Naive B cell (primary cell): ENCODE data around the gene CSRNP2. TPM values are rescaled to one million over a fixed set of nuclear protein-coding genes. Genes with fewer than 3 reads are reported as not detected.
A peak's percentile ranks its signal among the peaks of the same experiment; 100 is the strongest.

Source experiments
- ATAC-seq, 2 donors: fragments of 150-1000 bp; cut with Tn5 transposase; 2 replicates each; pipeline ENCODE4 v1.10.0; 2021; ENCODE audit warnings: low read depth in 2 of 2, mild to moderate bottlenecking in 2 of 2, moderate library complexity in 2 of 2
- DNase-seq: peaks from one replicate; pipeline ENCODE4 v3.0.0; 2022
- H3K27ac Mint-ChIP-seq, 6 donors: one replicate each; pipeline ENCODE4 v1.8.0; 2020 to 2022; ENCODE audit warnings: mild to moderate bottlenecking in 6 of 6, mixed read lengths in 6 of 6, moderate library complexity in 5 of 6, inconsistent platforms in 2 of 6
- H3K27me3 Mint-ChIP-seq, 3 donors: one replicate each; pipeline ENCODE4 v1.8.0; 2021 to 2022; ENCODE audit warnings: mixed read lengths in 3 of 3, mild to moderate bottlenecking in 1 of 3
- H3K36me3 Mint-ChIP-seq, 2 donors: one replicate each; pipeline ENCODE4 v1.8.0; 2020 to 2022; ENCODE audit warnings: mixed read lengths in 2 of 2, inconsistent platforms in 1 of 2, mild to moderate bottlenecking in 1 of 2
- H3K4me1 Mint-ChIP-seq, 3 donors: one replicate each; pipeline ENCODE4 v1.8.0; 2020 to 2022; ENCODE audit warnings: mixed read lengths in 3 of 3, inconsistent platforms in 1 of 3, mild to moderate bottlenecking in 1 of 3, moderate library complexity in 1 of 3
- H3K4me3 Mint-ChIP-seq, 8 donors: one replicate each; pipeline ENCODE4 v1.8.0; 2020 to 2022; ENCODE audit warnings: mild to moderate bottlenecking in 8 of 8, mixed read lengths in 8 of 8, moderate library complexity in 8 of 8, inconsistent platforms in 2 of 8
- H3K9me3 Mint-ChIP-seq, 7 donors: one replicate each; pipeline ENCODE4 v1.8.0; 2020 to 2022; ENCODE audit warnings: mixed read lengths in 7 of 7, mild to moderate bottlenecking in 5 of 7, inconsistent platforms in 2 of 7, moderate library complexity in 1 of 7
- polyA plus RNA-seq, 6 donors: library from polyadenylated mRNA; unstranded; fragments of 300-500 nt; fragmentation: Illumina TruSeq; gene quantifications; one replicate each; pipeline ENCODE4 v1.2.3, GENCODE V29; 2021; ENCODE audit warnings: low read depth in 6 of 6

CSRNP2 gene
- polyA plus RNA-seq, 6 donors from 2014 or later, result 1.8 to 6.9 (median 4.3) TPM; not detected in 1

GRCh38 chr12:51070004-51070403 is 13.4 kb downstream of the CSRNP2 start:
- no peak overlapping the region for H3K4me3 Mint-ChIP-seq
- H3K27ac Mint-ChIP-seq, result peak overlapping the region in 2 of 6 donors; percentile 29 to 49
- no peaks in the 10 kb centered on the region for H3K27me3 Mint-ChIP-seq
- no peaks in the 10 kb centered on the region for H3K9me3 Mint-ChIP-seq
- peaks cover 0 to 4% (median 0%) of the 10 kb centered on the region in 3 donors for H3K4me1 Mint-ChIP-seq
- DNase-seq (no peak), ATAC-seq (no peak)
- peaks cover 8% of the 10 kb centered on the region in 2 donors for H3K36me3 Mint-ChIP-seq

GRCh38 chr12:51067771-51068170 is 15.6 kb downstream of the CSRNP2 start:
- no peaks in the 10 kb centered on the region for H3K27me3 Mint-ChIP-seq
- H3K4me1 Mint-ChIP-seq, result peaks cover 0 to 4% (median 0%) of the 10 kb centered on the region in 3 donors
- ATAC-seq (no peak), DNase-seq (no peak)
- H3K9me3 Mint-ChIP-seq, result no peaks in the 10 kb centered on the region
- H3K36me3 Mint-ChIP-seq, result peaks cover 12 to 14% of the 10 kb centered on the region in 2 donors
- H3K4me3 Mint-ChIP-seq, result no peak overlapping the region
- peak overlapping the region in 1 of 6 donors; percentile 73 for H3K27ac Mint-ChIP-seq

DNA sequence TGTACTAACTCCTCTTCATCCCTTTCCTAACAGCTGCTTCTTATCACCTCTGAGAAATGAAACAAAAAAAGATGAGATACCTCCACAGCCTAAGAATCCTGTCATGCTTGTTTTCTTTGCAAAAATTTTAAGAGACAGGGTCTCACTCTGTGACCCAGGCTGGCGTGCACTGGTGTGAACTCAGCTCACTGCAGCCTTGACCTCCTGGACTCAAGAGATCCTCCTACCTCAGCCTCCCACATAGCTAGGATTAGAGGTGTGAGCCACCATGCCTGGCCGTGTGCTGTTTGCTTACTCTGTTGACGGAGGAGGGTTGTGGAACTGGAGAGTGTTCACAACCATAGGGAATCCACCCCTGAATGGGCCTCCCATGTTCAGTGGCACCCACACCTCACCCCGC is 16.2 kb downstream of the CSRNP2 start:
- H3K4me3 Mint-ChIP-seq, result no peak overlapping the region
- no peak overlapping the region for H3K27ac Mint-ChIP-seq
- no peaks in the 10 kb centered on the region for H3K27me3 Mint-ChIP-seq
- H3K36me3 Mint-ChIP-seq, result peaks cover 12 to 14% of the 10 kb centered on the region in 2 donors
- ATAC-seq (no peak), DNase-seq (no peak)
- H3K9me3 Mint-ChIP-seq, result no peaks in the 10 kb centered on the region
- H3K4me1 Mint-ChIP-seq, result peaks cover 0 to 4% (median 0%) of the 10 kb centered on the region in 3 donors

GRCh38 chr12:51065530-51065929 is 17.9 kb downstream of the CSRNP2 start:
- no peaks in the 10 kb centered on the region for H3K27me3 Mint-ChIP-seq
- H3K36me3 Mint-ChIP-seq, result peaks cover 12 to 14% of the 10 kb centered on the region in 2 donors

GRCh38 chr12:51062631-51063397 is 20.6 kb downstream of the CSRNP2 start:
- Mint-ChIP-seq H3K36me3 (peaks cover 11 to 17% of the 10 kb centered on the region in 2 donors), H3K27ac (peak overlapping the region in 2 of 6 donors; percentile 5 to 77), H3K4me3 (peak overlapping the region in 1 of 8 donors; percentile 6), H3K4me1 (peaks cover 0 to 3% (median 0%) of the 10 kb centered on the region in 3 donors), H3K27me3 (no peaks in the 10 kb centered on the region), H3K9me3 (no peaks in the 10 kb centered on the region)
- DNase-seq, result no peak
- ATAC-seq, result no peak

More at GRCh38 chr12:51065530-51065929, 17.9 kb downstream of the CSRNP2 start:
- DNase-seq (no peak), ATAC-seq (no peak)
- H3K4me1 Mint-ChIP-seq, result peaks cover 0 to 4% (median 0%) of the 10 kb centered on the region in 3 donors
- peak overlapping the region in 1 of 8 donors; percentile 35 for H3K4me3 Mint-ChIP-seq
- H3K27ac Mint-ChIP-seq, result no peak overlapping the region
- no peaks in the 10 kb centered on the region for H3K9me3 Mint-ChIP-seq

- peaks cover 6 to 11% of the 10 kb centered on the region in 2 donors for H3K36me3 Mint-ChIP-seq
- ATAC-seq (no peak), DNase-seq (no peak)
- H3K27ac Mint-ChIP-seq, result peak overlapping the region in 3 of 6 donors; percentile 20 to 42 (median 41)
- no peaks in the 10 kb centered on the region for H3K9me3 Mint-ChIP-seq
- no peak overlapping the region for H3K4me3 Mint-ChIP-seq
- no peaks in the 10 kb centered on the region for H3K4me1 Mint-ChIP-seq
- no peaks in the 10 kb centered on the region for H3K27me3 Mint-ChIP-seq
These were observed 24.3 kb downstream of the CSRNP2 start for GRCh38 chr12:51059086-51059485.

DNA sequence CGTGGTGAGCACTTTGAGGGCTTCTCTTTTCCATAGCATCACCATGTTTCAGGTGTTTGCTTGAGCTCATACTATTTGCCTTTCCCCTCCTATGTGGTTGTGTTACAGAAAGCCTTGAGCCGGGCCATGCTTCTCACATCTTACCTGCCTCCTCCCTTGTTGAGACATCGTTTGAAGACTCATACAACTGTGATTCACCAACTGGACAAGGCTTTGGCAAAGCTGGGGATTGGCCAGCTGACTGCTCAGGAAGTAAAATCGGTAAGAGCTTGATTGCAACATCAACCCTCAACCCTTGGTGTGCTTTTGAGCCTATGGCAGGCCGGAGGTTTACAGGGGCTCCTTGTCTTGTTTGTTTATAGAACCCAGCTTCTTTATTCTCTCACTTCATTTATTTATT is 27.2 kb downstream of the CSRNP2 start:
- Mint-ChIP-seq H3K36me3 (peaks cover 7 to 18% of the 10 kb centered on the region in 2 donors), H3K4me3 (no peak overlapping the region), H3K9me3 (no peaks in the 10 kb centered on the region), H3K27me3 (no peaks in the 10 kb centered on the region), H3K27ac (no peak overlapping the region), H3K4me1 (peaks cover 4 to 6% (median 4%) of the 10 kb centered on the region in 3 donors)
- ATAC-seq (no peak), DNase-seq (no peak)

- peaks cover 7 to 14% of the 10 kb centered on the region in 2 donors for H3K36me3 Mint-ChIP-seq
- peaks cover 4 to 6% (median 4%) of the 10 kb centered on the region in 3 donors for H3K4me1 Mint-ChIP-seq
- no peak overlapping the region for H3K4me3 Mint-ChIP-seq
- no peaks in the 10 kb centered on the region for H3K27me3 Mint-ChIP-seq
- DNase-seq (no peak), ATAC-seq (no peak)
- no peak overlapping the region for H3K27ac Mint-ChIP-seq
- no peaks in the 10 kb centered on the region for H3K9me3 Mint-ChIP-seq
These were observed 28.3 kb downstream of the CSRNP2 start for GRCh38 chr12:51055060-51055459.

GRCh38 chr12:51051787-51052186 is 31.6 kb downstream of the CSRNP2 start:
- DNase-seq (no peak), ATAC-seq (no peak)
- H3K4me3 Mint-ChIP-seq, result no peak overlapping the region
- H3K27me3 Mint-ChIP-seq, result no peaks in the 10 kb centered on the region
- peaks cover 22 to 34% (median 23%) of the 10 kb centered on the region in 3 donors for H3K4me1 Mint-ChIP-seq
- H3K27ac Mint-ChIP-seq, result peak overlapping the region in 3 of 6 donors; percentile 5 to 73 (median 15)
- H3K9me3 Mint-ChIP-seq, result no peaks in the 10 kb centered on the region
- H3K36me3 Mint-ChIP-seq, result peaks cover 7 to 11% of the 10 kb centered on the region in 2 donors

DNA sequence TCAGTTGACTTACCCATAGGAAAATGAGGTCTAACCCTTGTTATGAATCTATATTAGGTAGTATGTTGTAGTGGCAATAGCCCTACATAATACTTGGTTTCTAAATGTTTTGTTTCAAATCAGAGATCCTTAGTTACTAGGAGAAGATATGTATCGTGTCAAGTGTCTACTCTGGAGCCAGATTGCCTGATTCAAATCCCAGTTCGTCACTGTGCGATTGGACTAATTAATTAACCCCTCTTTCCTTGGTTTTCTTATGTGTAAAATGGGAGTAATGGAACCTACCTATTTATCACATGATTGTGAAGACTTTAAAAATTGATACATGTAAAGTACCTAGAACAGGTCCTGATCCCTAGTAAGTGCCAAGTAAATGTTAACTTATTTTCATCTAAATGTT is 33.9 kb downstream of the CSRNP2 start:
- Mint-ChIP-seq H3K27me3 (no peaks in the 10 kb centered on the region), H3K4me1 (peaks cover 22 to 40% (median 27%) of the 10 kb centered on the region in 3 donors), H3K27ac (peak overlapping the region in 2 of 6 donors; percentile 90 to 91), H3K36me3 (peaks cover 7 to 11% of the 10 kb centered on the region in 2 donors), H3K4me3 (peak overlapping the region in 6 of 8 donors; percentile 25 to 97 (median 95)), H3K9me3 (no peaks in the 10 kb centered on the region)
- DNase-seq, result no peak
- ATAC-seq, result no peak

GRCh38 chr12:51048661-51049251 is 34.6 kb downstream of the CSRNP2 start:
- Mint-ChIP-seq H3K27me3 (no peaks in the 10 kb centered on the region), H3K4me1 (peaks cover 22 to 40% (median 27%) of the 10 kb centered on the region in 3 donors), H3K36me3 (peaks cover 6 to 7% of the 10 kb centered on the region in 2 donors), H3K4me3 (peak overlapping the region; percentile 90 to 98 (median 96)), H3K27ac (peak overlapping the region; percentile 90 to 97 (median 96)), H3K9me3 (no peaks in the 10 kb centered on the region)
- DNase-seq (no peak), ATAC-seq (no peak)

- Mint-ChIP-seq H3K4me1 (peaks cover 22 to 40% (median 27%) of the 10 kb centered on the region in 3 donors), H3K27ac (peak within 1 kb of the TSS; percentile 90 to 97 (median 96)), H3K36me3 (peaks cover 6 to 7% of the 10 kb centered on the region in 2 donors), H3K27me3 (no peaks in the 10 kb centered on the region), H3K4me3 (peak within 1 kb of the TSS; percentile 90 to 98 (median 96)), H3K9me3 (no peaks in the 10 kb centered on the region)
- peak; percentile 91 for DNase-seq
- ATAC-seq, result peak; percentile 92 to 93
These were observed 35.5 kb downstream of the CSRNP2 start, which contains the start of gene LETMD1 for GRCh38 chr12:51047655-51048540. Gene LETMD1 (plus strand): TSS chr12:51048327. CDS start chr12:51048357, 30 bp downstream.

DNA sequence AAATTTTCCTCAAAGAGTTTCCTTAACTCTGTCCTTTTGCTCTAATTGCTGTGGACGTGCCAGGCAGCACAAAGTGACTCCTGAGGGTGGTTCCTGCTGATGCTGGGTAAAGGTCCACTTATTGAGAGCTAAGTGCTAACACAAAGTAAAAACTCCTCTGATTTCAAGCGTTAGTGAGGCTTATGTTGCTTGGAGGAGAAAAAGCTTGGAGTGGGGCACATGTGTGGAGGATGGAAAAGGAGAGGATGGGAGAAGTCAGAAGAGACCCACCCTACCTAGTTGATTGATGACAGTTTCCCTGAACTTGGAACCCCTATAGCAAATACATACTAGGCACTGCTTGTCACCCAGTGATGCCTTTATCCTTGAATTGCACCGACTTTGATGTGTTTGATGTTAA is 47.1 kb downstream of the CSRNP2 start:
- Mint-ChIP-seq H3K9me3 (no peaks in the 10 kb centered on the region), H3K36me3 (no peaks in the 10 kb centered on the region), H3K27me3 (no peaks in the 10 kb centered on the region), H3K4me1 (no peaks in the 10 kb centered on the region), H3K4me3 (no peak overlapping the region), H3K27ac (no peak overlapping the region)
- DNase-seq (no peak), ATAC-seq (no peak)
